Activated naive CD8-positive, alpha-beta T cell (primary cell): ENCODE data around the gene TRABD2A.

Source experiments
- H3K27ac Mint-ChIP-seq: one replicate; pipeline ENCODE4 v1.8.0; 2021; ENCODE audit warnings: mixed read lengths
- H3K27me3 Mint-ChIP-seq: one replicate; pipeline ENCODE4 v1.8.0; 2021; ENCODE audit warnings: mixed read lengths
- H3K36me3 Mint-ChIP-seq: one replicate; pipeline ENCODE4 v1.8.0; 2021; ENCODE audit warnings: mixed read lengths
- H3K4me1 Mint-ChIP-seq: one replicate; pipeline ENCODE4 v1.8.0; 2021; ENCODE audit warnings: low read depth, mixed read lengths
- H3K4me3 Mint-ChIP-seq: one replicate; pipeline ENCODE4 v1.8.0; 2021; ENCODE audit warnings: mild to moderate bottlenecking, mixed read lengths
- H3K9me3 Mint-ChIP-seq: one replicate; pipeline ENCODE4 v1.8.0; 2021; ENCODE audit warnings: low read depth, mixed read lengths

The TRABD2A gene

DNA sequence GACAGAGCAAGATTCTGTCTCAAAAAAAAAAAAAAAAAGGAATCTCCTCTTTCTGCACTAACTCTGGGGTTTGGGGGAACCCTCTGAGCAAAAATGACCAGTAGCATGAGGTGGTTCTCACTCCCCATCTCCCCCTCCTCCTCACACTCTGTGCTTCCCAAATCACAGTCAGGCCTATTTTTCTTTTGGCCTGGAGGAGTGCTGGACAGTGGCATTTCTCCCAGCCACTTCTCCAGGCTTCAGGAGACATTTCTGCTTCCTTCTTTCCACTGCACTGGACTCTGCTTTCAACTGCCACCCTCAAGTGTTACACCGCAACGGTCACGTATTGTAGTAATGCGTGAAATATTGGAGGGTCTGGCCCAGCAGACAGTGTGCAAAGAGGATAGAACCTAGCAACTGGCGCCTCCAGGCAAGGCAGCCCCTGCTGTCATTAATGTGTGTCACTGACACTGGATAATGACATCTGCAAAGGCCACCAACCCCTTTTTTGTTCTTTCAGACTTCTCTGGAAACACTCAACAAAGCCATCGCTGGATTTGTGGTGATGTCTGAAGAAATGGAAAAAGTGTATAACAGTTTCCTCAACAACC, 68.9 kb downstream of the TRABD2A start:
- Mint-ChIP-seq H3K27ac (no peak overlapping the region), H3K4me1 (peaks cover 36% of the 10 kb centered on the region), H3K9me3 (no peaks in the 10 kb centered on the region), H3K36me3 (peaks cover 3% of the 10 kb centered on the region), H3K27me3 (no peaks in the 10 kb centered on the region), H3K4me3 (no peak overlapping the region)

DNA sequence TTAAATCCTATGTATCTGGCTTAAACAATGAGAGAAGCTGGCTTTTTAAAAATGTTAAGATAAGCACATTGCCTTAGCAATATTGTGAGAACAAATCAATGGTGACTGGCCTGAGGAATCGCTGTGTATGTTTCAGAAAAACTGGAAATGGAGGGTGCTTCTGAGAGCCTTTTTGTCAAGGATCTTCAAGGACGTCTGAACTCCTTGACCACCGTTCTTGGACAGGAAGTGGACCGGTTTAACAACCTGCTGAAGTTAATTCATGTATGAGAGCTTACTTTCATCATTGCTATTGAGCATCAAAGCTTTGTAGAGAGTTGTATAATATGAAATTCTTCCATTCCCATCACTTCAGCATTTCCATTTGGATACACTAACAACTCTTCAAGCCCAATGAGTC, 72.6 kb downstream of the TRABD2A start:
- peaks cover 33% of the 10 kb centered on the region for H3K4me1 Mint-ChIP-seq
- no peaks in the 10 kb centered on the region for H3K36me3 Mint-ChIP-seq
- no peaks in the 10 kb centered on the region for H3K9me3 Mint-ChIP-seq
- no peak overlapping the region for H3K4me3 Mint-ChIP-seq
- H3K27ac Mint-ChIP-seq = no peak overlapping the region
- H3K27me3 Mint-ChIP-seq = no peaks in the 10 kb centered on the region

DNA sequence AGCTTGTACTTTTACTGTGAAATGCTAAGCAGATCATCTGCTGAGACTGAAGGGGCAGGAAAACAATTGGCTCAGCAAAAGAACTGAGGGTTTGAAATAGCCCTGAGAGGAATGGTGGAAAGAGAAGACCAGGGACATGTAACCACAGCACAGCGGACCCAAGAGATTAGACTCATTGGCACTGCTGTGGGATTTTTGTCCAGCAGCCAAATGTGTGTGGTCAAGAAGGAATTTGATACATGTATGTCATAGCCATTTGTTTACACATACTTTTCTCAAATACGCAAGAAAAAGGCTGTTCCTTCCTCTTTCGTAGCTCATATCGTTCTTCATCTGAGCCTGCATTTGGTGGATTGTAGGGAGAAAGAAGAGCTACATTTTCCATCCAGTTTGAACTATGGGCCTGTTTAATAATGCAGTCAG, 73.8 kb downstream of the TRABD2A start:
- H3K4me1 Mint-ChIP-seq = peaks cover 30% of the 10 kb centered on the region
- H3K27me3 Mint-ChIP-seq = no peaks in the 10 kb centered on the region
- peaks cover 3% of the 10 kb centered on the region for H3K9me3 Mint-ChIP-seq
- H3K27ac Mint-ChIP-seq = no peak overlapping the region
- H3K36me3 Mint-ChIP-seq = peaks cover 4% of the 10 kb centered on the region
- H3K4me3 Mint-ChIP-seq = no peak overlapping the region

DNA sequence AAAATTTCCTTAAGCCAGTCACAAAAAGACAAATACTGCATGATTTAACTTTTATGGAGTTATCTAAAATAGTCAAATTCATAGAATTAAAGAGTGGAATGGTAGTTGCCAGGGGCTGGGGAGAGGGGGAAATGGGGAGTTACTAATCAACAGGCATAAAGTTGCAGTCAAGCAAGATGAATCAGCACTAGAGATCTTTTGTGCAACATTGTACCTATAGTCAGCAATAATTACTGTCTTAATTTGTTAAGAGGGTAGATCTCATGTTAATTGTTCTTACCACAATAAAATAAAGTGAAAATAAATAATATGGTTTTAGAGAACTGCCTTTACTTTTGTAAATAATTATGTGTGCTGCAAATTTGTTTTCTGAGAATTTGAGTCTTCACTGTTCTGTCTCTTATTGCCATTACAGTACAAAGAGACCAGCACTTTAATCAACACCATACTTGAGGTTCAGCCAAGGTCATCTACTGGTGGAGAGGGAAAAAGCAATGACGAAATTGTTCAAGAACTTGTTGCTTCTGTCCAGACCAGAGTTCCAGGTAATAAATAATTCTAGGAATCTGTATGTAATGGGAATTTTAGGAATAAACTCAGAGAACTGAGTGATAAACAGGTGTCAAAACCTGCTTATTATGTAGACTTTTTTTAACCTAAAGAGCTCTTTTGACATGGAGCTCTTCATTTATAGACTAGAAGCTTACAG, 75.5 kb downstream of the TRABD2A start:
- Mint-ChIP-seq H3K27ac (no peak overlapping the region), H3K9me3 (peaks cover 6% of the 10 kb centered on the region), H3K36me3 (peaks cover 12% of the 10 kb centered on the region), H3K4me3 (no peak overlapping the region), H3K4me1 (peaks cover 30% of the 10 kb centered on the region), H3K27me3 (no peaks in the 10 kb centered on the region)

DNA sequence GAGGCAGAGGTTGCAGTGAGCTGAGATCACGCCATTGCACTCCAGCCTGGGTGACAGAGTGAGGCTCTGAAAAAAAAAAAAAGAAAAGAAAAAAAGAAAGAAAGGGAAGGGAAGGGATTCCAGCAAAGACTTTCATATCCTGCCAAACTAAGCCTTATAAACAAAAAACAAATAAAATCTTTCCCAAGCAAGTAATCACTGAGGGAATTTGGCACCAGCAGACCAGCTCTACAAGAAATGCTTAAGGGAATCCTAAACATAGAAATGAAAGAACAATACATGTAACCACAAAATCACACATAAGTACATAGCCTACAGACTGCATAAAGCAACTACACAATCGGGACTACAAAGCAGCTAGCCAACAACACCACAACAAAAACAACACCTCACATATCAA, 79.1 kb downstream of the TRABD2A start:
- H3K27ac Mint-ChIP-seq = no peak overlapping the region
- H3K4me3 Mint-ChIP-seq = no peak overlapping the region
- peaks cover 30% of the 10 kb centered on the region for H3K4me1 Mint-ChIP-seq
- peaks cover 12% of the 10 kb centered on the region for H3K36me3 Mint-ChIP-seq
- H3K27me3 Mint-ChIP-seq = no peaks in the 10 kb centered on the region
- peaks cover 6% of the 10 kb centered on the region for H3K9me3 Mint-ChIP-seq

DNA sequence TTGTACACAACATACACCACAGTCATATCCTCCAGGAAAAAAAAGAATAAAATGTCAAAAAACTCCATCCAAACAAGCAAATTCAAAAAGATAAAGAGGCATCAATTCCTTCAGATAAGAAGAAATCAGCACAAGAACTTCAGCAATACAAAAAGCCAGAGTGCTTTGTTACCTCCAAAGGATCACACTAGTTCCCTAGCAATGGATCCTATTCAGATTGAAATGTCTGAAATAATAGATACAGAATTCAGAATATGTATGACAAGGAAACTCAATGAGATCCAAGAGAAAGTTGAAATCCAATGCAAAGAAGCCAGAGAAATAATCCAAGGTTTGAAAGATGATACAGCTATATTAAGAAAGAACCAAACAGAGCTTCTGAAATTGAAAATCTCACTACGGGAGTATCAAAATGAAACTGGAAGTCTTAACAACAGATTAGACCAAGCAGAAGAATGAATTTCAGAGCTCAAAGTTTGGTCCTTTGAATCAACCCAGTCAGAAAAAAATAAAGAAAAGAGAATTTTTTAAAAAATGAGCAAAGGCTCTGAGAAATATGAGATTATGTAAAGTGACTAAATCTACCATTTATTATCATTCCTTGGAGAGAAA, 80.6 kb downstream of the TRABD2A start:
- Mint-ChIP-seq H3K4me1 (peaks cover 17% of the 10 kb centered on the region), H3K27ac (no peak overlapping the region), H3K4me3 (no peak overlapping the region)

DNA sequence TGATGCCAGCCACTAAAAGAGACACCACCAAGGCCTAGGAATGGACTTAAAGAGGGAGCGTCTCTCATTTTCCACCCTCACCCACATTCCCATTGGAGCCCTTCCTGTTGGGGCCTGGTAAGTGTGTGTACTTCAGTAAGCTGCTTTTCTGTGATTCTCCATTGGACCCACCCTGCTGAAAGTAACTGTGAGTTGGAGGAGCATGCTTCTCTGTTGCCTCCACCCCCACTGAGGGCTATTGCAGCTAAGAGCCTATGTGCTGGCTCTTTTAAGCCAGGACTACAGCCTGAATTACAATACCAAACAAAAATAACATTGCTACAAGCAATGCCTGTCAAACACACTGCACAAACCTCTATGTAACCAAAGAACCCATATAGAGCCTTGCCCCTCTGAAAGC, 81.1 kb downstream of the TRABD2A start:
- H3K4me1 Mint-ChIP-seq = peaks cover 13% of the 10 kb centered on the region
- no peak overlapping the region for H3K27ac Mint-ChIP-seq
- no peak overlapping the region for H3K4me3 Mint-ChIP-seq
- H3K9me3 Mint-ChIP-seq = peaks cover 6% of the 10 kb centered on the region
- H3K36me3 Mint-ChIP-seq = peaks cover 12% of the 10 kb centered on the region
- H3K27me3 Mint-ChIP-seq = no peaks in the 10 kb centered on the region

More for the DNA sequence above, 80.6 kb downstream of the TRABD2A start:
- Mint-ChIP-seq H3K27me3 (no peaks in the 10 kb centered on the region), H3K36me3 (peaks cover 12% of the 10 kb centered on the region), H3K9me3 (peaks cover 6% of the 10 kb centered on the region)

DNA sequence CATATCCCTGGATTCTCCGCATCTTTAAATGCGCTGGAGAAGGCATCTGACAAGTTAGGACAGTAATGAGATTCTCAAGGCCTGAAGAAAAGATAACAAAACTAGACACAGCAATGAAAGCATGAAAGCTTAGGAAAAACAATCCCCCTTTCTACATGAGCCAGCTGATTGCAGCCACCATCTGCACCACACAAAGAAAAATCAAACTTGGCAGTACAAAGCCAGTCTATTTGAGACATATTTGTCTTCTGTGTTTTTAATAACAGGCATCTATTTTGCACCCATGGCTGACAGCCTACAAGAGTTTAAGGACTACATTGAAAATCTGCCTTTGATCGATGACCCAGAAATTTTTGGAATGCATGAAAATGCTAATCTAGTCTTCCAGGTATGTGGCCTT, 83.6 kb downstream of the TRABD2A start:
- H3K9me3 Mint-ChIP-seq = peaks cover 12% of the 10 kb centered on the region
- peaks cover 15% of the 10 kb centered on the region for H3K36me3 Mint-ChIP-seq
- H3K27me3 Mint-ChIP-seq = no peaks in the 10 kb centered on the region
- H3K4me3 Mint-ChIP-seq = no peak overlapping the region
- H3K27ac Mint-ChIP-seq = no peak overlapping the region
- H3K4me1 Mint-ChIP-seq = peaks cover 15% of the 10 kb centered on the region

DNA sequence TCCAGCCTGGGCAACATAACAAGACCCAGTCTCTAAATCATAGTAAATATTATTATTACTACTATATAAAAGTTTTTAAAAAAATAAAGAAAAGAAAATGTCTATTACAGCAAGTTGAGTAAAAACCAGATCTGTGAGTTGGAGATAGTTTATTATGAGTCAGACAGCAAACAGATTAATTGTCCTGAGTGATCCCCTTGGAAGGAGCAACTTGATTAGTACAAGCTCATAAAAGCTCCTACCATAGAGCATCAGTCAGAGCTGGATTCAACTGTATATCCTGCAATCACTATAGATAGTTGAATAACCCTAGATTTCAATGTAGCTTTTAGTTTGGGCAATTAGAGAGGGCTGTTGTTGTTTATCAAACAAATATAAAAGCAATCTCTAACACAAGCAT, 84.1 kb downstream of the TRABD2A start:
- H3K4me3 Mint-ChIP-seq = no peak overlapping the region
- H3K27me3 Mint-ChIP-seq = no peaks in the 10 kb centered on the region
- peaks cover 15% of the 10 kb centered on the region for H3K4me1 Mint-ChIP-seq
- peaks cover 10% of the 10 kb centered on the region for H3K36me3 Mint-ChIP-seq
- no peak overlapping the region for H3K27ac Mint-ChIP-seq
- H3K9me3 Mint-ChIP-seq = peaks cover 7% of the 10 kb centered on the region

DNA sequence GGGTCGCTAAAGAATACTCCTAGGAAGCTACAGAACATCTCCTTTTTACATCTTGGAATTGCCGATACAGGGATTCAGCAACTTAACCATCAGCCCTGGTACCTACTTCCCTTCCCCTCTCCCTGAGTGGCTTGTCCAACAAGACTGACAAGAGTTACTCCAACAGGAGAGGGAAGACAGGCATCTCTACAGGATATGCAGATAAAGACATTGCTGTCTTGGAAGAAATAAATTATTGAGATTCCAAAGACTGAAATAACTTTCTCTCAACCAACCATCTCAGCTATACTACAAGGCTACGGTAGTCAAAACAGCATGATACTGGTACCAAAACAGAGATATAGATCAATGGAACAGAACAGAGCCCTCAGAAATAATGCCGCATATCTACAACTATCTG, 87.2 kb downstream of the TRABD2A start:
- H3K27me3 Mint-ChIP-seq = no peaks in the 10 kb centered on the region
- no peak overlapping the region for H3K4me3 Mint-ChIP-seq
- H3K4me1 Mint-ChIP-seq = peaks cover 6% of the 10 kb centered on the region
- H3K9me3 Mint-ChIP-seq = peaks cover 7% of the 10 kb centered on the region
- peaks cover 11% of the 10 kb centered on the region for H3K36me3 Mint-ChIP-seq
- no peak overlapping the region for H3K27ac Mint-ChIP-seq

DNA sequence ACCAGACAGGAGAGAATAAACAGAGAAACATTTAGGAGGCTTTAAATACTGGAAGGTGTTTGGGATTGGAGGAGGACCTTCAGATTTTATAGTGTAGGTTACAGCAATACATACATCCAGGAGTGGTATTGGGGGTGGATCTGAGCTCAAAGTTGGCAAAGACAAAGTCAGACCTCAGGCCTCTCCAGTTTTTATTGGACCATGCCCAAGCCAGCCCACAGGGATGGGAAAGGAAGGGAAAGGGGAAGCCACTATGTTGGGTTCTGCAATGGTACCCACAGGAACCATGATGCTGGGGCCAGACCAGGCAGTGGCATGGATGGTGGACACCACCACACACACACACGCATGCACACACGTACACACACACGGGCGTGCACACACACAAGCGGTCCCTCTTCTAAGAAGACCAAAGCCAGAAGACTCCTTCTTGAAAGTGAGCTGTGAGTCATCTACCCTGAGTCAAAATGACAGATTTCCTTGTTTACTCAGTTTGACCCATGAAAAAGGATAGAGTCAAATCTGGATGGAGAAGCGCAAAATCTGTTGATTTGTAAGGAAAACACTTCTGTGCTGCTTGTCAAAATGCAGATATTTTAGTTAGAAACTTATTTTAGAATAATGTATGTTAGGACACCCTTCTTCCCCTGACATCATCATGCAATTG, 87.9 kb downstream of the TRABD2A start:
- Mint-ChIP-seq H3K9me3 (peaks cover 7% of the 10 kb centered on the region), H3K27ac (no peak overlapping the region), H3K36me3 (peaks cover 12% of the 10 kb centered on the region), H3K4me1 (peaks cover 5% of the 10 kb centered on the region), H3K27me3 (no peaks in the 10 kb centered on the region), H3K4me3 (no peak overlapping the region)

DNA sequence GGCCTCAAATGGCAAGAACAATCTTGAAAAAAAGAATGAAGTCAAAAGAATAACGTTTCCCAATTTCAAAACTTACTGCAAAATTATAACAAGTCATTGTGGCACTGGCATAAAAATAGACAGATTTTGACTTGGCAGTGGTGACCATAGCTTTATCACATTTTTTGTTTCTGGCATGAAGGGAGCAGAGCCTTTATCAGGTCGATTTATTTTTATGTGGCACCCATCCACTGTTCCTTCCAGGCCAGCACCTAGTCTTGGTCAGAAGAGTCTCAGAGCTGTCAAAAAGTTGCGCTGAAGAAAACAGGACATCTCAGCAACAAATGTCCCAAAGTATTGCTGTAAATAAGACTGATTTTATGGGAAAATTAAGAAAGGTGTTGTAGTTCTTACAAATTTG, 92.4 kb downstream of the TRABD2A start:
- Mint-ChIP-seq H3K4me1 (peaks cover 20% of the 10 kb centered on the region), H3K36me3 (peaks cover 12% of the 10 kb centered on the region), H3K9me3 (peaks cover 8% of the 10 kb centered on the region), H3K27me3 (no peaks in the 10 kb centered on the region), H3K4me3 (no peak overlapping the region), H3K27ac (no peak overlapping the region)

DNA sequence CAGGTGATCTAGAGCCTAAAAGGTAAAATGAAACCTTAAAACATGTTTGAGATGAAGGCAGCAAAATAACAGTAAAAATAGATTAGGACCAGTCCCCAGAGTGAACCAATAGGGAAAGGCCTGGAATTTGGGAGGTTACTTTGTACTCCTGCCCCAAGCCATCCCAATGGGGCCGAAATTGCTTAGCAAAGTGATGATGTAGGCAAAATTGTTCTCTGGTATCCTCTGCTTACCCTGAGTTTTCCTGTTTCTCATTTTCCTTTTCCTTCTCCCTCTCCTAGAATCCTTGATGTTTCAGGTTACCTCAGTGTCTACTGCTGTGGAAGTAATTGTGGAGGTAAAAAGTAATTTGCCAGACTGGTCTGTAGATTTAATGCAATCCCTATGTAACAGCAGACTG, 92.9 kb downstream of the TRABD2A start:
- H3K9me3 Mint-ChIP-seq = peaks cover 4% of the 10 kb centered on the region
- no peaks in the 10 kb centered on the region for H3K27me3 Mint-ChIP-seq
- peaks cover 9% of the 10 kb centered on the region for H3K36me3 Mint-ChIP-seq
- H3K4me3 Mint-ChIP-seq = no peak overlapping the region
- H3K27ac Mint-ChIP-seq = no peak overlapping the region
- H3K4me1 Mint-ChIP-seq = peaks cover 24% of the 10 kb centered on the region

DNA sequence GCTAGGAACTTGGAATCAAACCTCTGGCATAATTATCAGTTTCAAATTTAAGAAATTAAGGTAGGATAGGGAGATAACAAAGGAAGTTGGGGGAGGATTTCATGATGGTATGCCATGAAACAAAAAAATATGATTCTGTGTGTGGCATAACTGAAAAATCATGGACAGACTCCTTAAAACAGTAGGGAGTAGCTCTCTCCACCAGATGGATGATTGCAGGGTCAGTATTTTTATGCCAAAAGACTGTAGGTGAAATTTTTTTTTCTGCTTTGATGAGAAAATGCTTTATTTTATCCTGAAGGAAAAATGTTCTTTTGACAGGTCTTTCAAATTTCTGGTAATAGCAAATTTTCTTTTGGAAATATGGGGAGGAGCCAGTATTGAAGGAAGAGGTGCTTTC, 94.3 kb downstream of the TRABD2A start:
- Mint-ChIP-seq H3K27me3 (no peaks in the 10 kb centered on the region), H3K9me3 (peaks cover 4% of the 10 kb centered on the region), H3K36me3 (peaks cover 9% of the 10 kb centered on the region), H3K4me3 (no peak overlapping the region), H3K4me1 (peaks cover 37% of the 10 kb centered on the region), H3K27ac (no peak overlapping the region)

DNA sequence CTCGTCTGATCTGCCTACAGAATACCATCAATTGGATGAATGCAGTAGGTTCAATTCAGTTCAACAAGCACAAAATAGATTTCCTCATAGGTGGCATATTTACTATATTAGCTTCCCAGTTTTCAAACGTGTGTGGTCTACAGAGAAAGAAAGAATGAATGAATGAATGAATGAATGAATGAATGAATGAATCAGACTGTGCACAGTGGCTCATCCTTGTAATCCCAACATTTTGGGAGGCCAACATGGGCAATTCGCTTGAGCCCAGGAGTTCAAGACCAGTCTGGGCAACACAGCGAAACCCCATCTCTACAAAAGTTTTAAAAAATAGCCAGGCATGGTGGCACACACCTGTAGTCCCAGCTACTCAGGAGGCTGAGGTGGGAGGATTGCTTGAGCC, 94.9 kb downstream of the TRABD2A start:
- H3K27ac Mint-ChIP-seq = no peak overlapping the region
- peaks cover 4% of the 10 kb centered on the region for H3K9me3 Mint-ChIP-seq
- H3K4me1 Mint-ChIP-seq = peaks cover 43% of the 10 kb centered on the region
- H3K27me3 Mint-ChIP-seq = no peaks in the 10 kb centered on the region
- H3K4me3 Mint-ChIP-seq = no peak overlapping the region
- peaks cover 9% of the 10 kb centered on the region for H3K36me3 Mint-ChIP-seq
